Lower lobe of right lung (tissue), 2 donors: ENCODE measurements around the gene ABCD4. TPM values are rescaled to one million over a fixed set of nuclear protein-coding genes. Genes with fewer than 3 reads are reported as not detected.
"Not testable (repeated sequence)": the region's sequence is repeated elsewhere in the genome, so short reads cannot be mapped to it uniquely, and the experiment has no call there.

ENCODE experiments used
- ATAC-seq, 2 donors: fragments of 200-7000 bp; cut with Tn5 transposase; one replicate each; pipeline ENCODE4 v1.9.1; 2020 to 2022; ENCODE audit warnings: mild to moderate bottlenecking in 2 of 2, moderate library complexity in 2 of 2
- DNase-seq: peaks from one replicate; pipeline ENCODE4 v3.0.0-alpha.2; 2020
- H3K27ac ChIP-seq: fragments of 200-600 bp; one replicate; pipeline ENCODE4 v1.8.0; 2022
- H3K27me3 ChIP-seq: fragments of 200-600 bp; one replicate; pipeline ENCODE4 v1.8.0; 2022; ENCODE audit warnings: low read depth
- H3K36me3 ChIP-seq: fragments of 200-600 bp; one replicate; pipeline ENCODE4 v1.8.0; 2022; ENCODE audit warnings: mild to moderate bottlenecking
- H3K4me1 ChIP-seq: fragments of 200-600 bp; one replicate; pipeline ENCODE4 v1.8.0; 2022
- H3K4me3 ChIP-seq: fragments of 200-600 bp; one replicate; pipeline ENCODE4 v1.8.0; 2022; ENCODE audit warnings: mild to moderate bottlenecking
- H3K9me3 ChIP-seq: fragments of 200-600 bp; one replicate; pipeline ENCODE4 v1.8.0; 2022
- CTCF ChIP-seq: fragments of 200-600 bp; IDR thresholded peaks from one replicate; pipeline ENCODE4 v1.8.0; 2022; ENCODE audit warnings: antibody characterized with exemption, mild to moderate bottlenecking
- intact Hi-C: fragments of 100-400 bp; cut with DNase I; formaldehyde crosslinking; loops from one replicate; pipeline ENCODE4 v1.11.0; 2022
- total RNA-seq: library from RNA; stranded (reverse); fragmentation: NEBNext Ultra II Directional; extraction: Animal tissue kit (Norgen Biotek cat#: 25700); gene quantifications from one replicate; pipeline ENCODE4 v1.2.1, GENCODE V29; 2021
- donor health status: DM: no; HTN: yes; CAD: no; lungs with severe emphysema.

ABCD4 gene
- total RNA-seq, 1 donor from 2014 or later: 53.3 TPM

- Histone ChIP-seq H3K4me3 (no peak within 1 kb of the TSS), H3K27ac (no peak within 1 kb of the TSS), H3K4me1 (no peaks in the 10 kb centered on the region), H3K36me3 (no peaks in the 10 kb centered on the region), H3K27me3 (peaks cover 5% of the 10 kb centered on the region), H3K9me3 (no peaks in the 10 kb centered on the region)
- no peak for DNase-seq
- TF ChIP-seq CTCF: no peak
- intact Hi-C loops: no loop called here
- no peak for ATAC-seq
Observed at GRCh38 chr14:74348241-74348734, 45.6 kb upstream of the ABCD4 start, which contains the start of gene VRTN. VRTN (plus strand) TSS chr14:74348471; CDS start chr14:74356784, 8,313 bp downstream.

- no peaks in the 10 kb centered on the region for H3K4me1 ChIP-seq
- intact Hi-C loops: no loop called here
- DNase-seq: no peak
- H3K4me3 ChIP-seq: no peak overlapping the region
- ATAC-seq: no peak
- peaks cover 11% of the 10 kb centered on the region for H3K27me3 ChIP-seq
- TF ChIP-seq CTCF: no peak
- no peaks in the 10 kb centered on the region for H3K9me3 ChIP-seq
- no peaks in the 10 kb centered on the region for H3K36me3 ChIP-seq
- no peak overlapping the region for H3K27ac ChIP-seq
Observed at GRCh38 chr14:74347795-74348100, 45.0 kb upstream of the ABCD4 start.

GRCh38 chr14:74347097-74347794 lies 44.5 kb upstream of the ABCD4 start:
- intact Hi-C loops: no loop called here
- Histone ChIP-seq H3K4me1 (no peaks in the 10 kb centered on the region), H3K36me3 (no peaks in the 10 kb centered on the region), H3K27me3 (peaks cover 12% of the 10 kb centered on the region), H3K9me3 (no peaks in the 10 kb centered on the region), H3K4me3 (no peak overlapping the region), H3K27ac (no peak overlapping the region)
- TF ChIP-seq CTCF: no peak
- no peak for ATAC-seq
- no peak for DNase-seq

- no peaks in the 10 kb centered on the region for H3K9me3 ChIP-seq
- intact Hi-C loops: no loop called here
- H3K27ac ChIP-seq: no peak overlapping the region
- no peaks in the 10 kb centered on the region for H3K36me3 ChIP-seq
- no peak for DNase-seq
- H3K4me1 ChIP-seq: no peaks in the 10 kb centered on the region
- H3K27me3 ChIP-seq: peaks cover 12% of the 10 kb centered on the region
- no peak for TF ChIP-seq CTCF
- no peak overlapping the region for H3K4me3 ChIP-seq
- no peak for ATAC-seq
Observed at GRCh38 chr14:74346341-74346740, 43.6 kb upstream of the ABCD4 start.

- H3K36me3 ChIP-seq: no peaks in the 10 kb centered on the region
- intact Hi-C loops: no loop called here
- no peaks in the 10 kb centered on the region for H3K9me3 ChIP-seq
- H3K27ac ChIP-seq: no peak overlapping the region
- H3K27me3 ChIP-seq: no peaks in the 10 kb centered on the region
- TF ChIP-seq CTCF: no peak
- no peak overlapping the region for H3K4me3 ChIP-seq
- ATAC-seq: no peak
- DNase-seq: no peak
- no peaks in the 10 kb centered on the region for H3K4me1 ChIP-seq
Observed at GRCh38 chr14:74333909-74334308, 31.2 kb upstream of the ABCD4 start.

- H3K27ac ChIP-seq, H3K9me3 ChIP-seq, H3K4me3 ChIP-seq, intact Hi-C loops, H3K27me3 ChIP-seq, DNase-seq, H3K4me1 ChIP-seq, H3K36me3 ChIP-seq: not testable (repeated sequence)
- peak; percentile 69 to 84 for ATAC-seq
Observed at GRCh38 chr14:74329950-74330552, 27.3 kb upstream of the ABCD4 start.
